K562 (cell line): ENCODE measurements around the gene METTL23. TPM values are rescaled to one million over a fixed set of nuclear protein-coding genes. Genes with fewer than 3 reads are reported as not detected.

Experiments
- CEBPZ ChIP-seq: fragments of 150-350 bp; IDR thresholded peaks from 2 replicates; pipeline ENCODE4 v1.6.1; 2014; ENCODE audit warnings: low read depth, mild to moderate bottlenecking, low read length, borderline replicate concordance
- CHD7 ChIP-seq: fragments of 200-600 bp; sonication (generic); IDR thresholded peaks from one replicate; pipeline ENCODE4 v1.6.1; 2012; ENCODE audit warnings: mild to moderate bottlenecking, low read depth, low read length, inconsistent platforms
- HNRNPLL ChIP-seq: fragments of 200-400 bp; formaldehyde crosslinking; IDR thresholded peaks from 2 replicates; pipeline ENCODE4 v1.6.1; 2017; ENCODE audit warnings: low read length, low read depth, mild to moderate bottlenecking; ENCODE audit not compliant: poor library complexity, severe bottlenecking
- MYC ChIP-seq, 2 experiments: fragments of 250-450 bp in 1 of 2; sonication (Bioruptor Pico) in 1 of 2; IDR thresholded peaks; 2 replicates each; pipeline versions ENCODE4 v1.5.1 to v1.6.1; 2012 to 2021; ENCODE audit warnings: low read depth in 2 of 2, borderline replicate concordance in 1 of 2, improper control_type of control experiment in 1 of 2, low read length in 1 of 2, mild to moderate bottlenecking in 1 of 2, moderate library complexity in 1 of 2
- NUFIP1 ChIP-seq: fragments of 450-650 bp; IDR thresholded peaks from 2 replicates; pipeline ENCODE4 v1.6.1; 2018; ENCODE audit not compliant: partially characterized antibody
- PRPF4 ChIP-seq: fragments of 200-400 bp; formaldehyde crosslinking; IDR thresholded peaks from one replicate; pipeline ENCODE4 v1.6.1; 2017; ENCODE audit warnings: low read length, low read depth, mild to moderate bottlenecking; ENCODE audit not compliant: insufficient read depth, poor library complexity, severe bottlenecking
- TRIM25 ChIP-seq: fragments of 450-650 bp; IDR thresholded peaks from 2 replicates; pipeline ENCODE4 v1.7.0; 2016; ENCODE audit warnings: borderline replicate concordance
- ZNF174 ChIP-seq: fragments of 250-450 bp; sonication (Bioruptor Pico); IDR thresholded peaks from 2 replicates; pipeline ENCODE4 v1.4.0; 2020; ENCODE audit warnings: mild to moderate bottlenecking
- polyA plus RNA-seq, 8 experiments: library from polyadenylated mRNA; depleted of rRNA in 4 of 8; stranded (reverse) in 5 of 8; unstranded in 3 of 8; fragments of >200 nt; fragmentation: Nextera tagmentation in 2 of 8; fragmentation: Illumina TruSeq in 1 of 8; extraction: Ambion mirVana in 2 of 8; extraction: Trizol in 1 of 8; gene quantifications; 2 replicates each; pipeline versions ENCODE4 v1.2.1 to v1.2.3, GENCODE V29; 2011 to 2014; ENCODE audit warnings: inconsistent platforms in 1 of 8, missing spikeins in 1 of 8
- total RNA-seq, 7 experiments: library from RNA; depleted of rRNA in 6 of 7; stranded (reverse); fragments of >200 nt in 6 of 7; fragmentation: Illumina TruSeq in 2 of 7; extraction: Trizol in 2 of 7; gene quantifications; 2 replicates each; pipeline versions ENCODE4 v1.2.1 to v1.2.3, GENCODE V29; 2011 to 2021; ENCODE audit warnings: low replicate concordance in 1 of 7

METTL23 gene
- total and polyA plus RNA-seq, 9 of the 15 experiments (the other 6 are each of a cell fraction or from before 2014, with no cell fraction given) = 29.4 to 67.3 (median 41.6) TPM

- TF ChIP-seq CHD7 (no peak), MYC (IDR thresholded peaks at IDR 0.05; ENCODE audit: low read depth, low read length) (peak; percentile 88), MYC (CRISPR knock-in tag; IDR thresholded peaks at IDR 0.05; ENCODE audit: borderline replicate concordance, low read depth) (0 out of 2 replicates have a peak, but pooled peaks have one; percentile 94), HNRNPLL (peak; percentile 96), ZNF174 (no peak), TRIM25 (no peak), CEBPZ (no peak), NUFIP1 (no peak), PRPF4 (peak; percentile 100)
Measured at GRCh38 chr17:76737082-76737675, 10.5 kb downstream of the METTL23 start, which contains the start of gene SRSF2 (continued).
